ENCODE measurements around the gene ABLIM2. TPM values are rescaled to one million over a fixed set of nuclear protein-coding genes. Genes with fewer than 3 reads are reported as not detected.

The ABLIM2 gene
- total RNA-seq, 3 donors from 2014 or later: 0.26 to 0.54 (median 0.30) TPM

- Mint-ChIP-seq H3K9me3 (no peaks in the 10 kb centered on the region), H3K27me3 (ENCODE audit: low read depth) (peaks cover 2% of the 10 kb centered on the region), H3K4me1 (ENCODE audit: low read depth) (no peaks in the 10 kb centered on the region), H3K4me3 (no peak overlapping the region), H3K36me3 (ENCODE audit: insufficient read depth) (no peaks in the 10 kb centered on the region)
- DNase-seq (no peak), ATAC-seq (no peak)
These were observed 35.2 kb downstream of the ABLIM2 start for GRCh38 chr4:8123389-8123788.

- H3K9me3 Mint-ChIP-seq: no peaks in the 10 kb centered on the region
- no peak overlapping the region for H3K4me3 Mint-ChIP-seq
- DNase-seq: no peak
- H3K27me3 Mint-ChIP-seq (ENCODE audit: low read depth): peaks cover 2% of the 10 kb centered on the region
- H3K4me1 Mint-ChIP-seq (ENCODE audit: low read depth): no peaks in the 10 kb centered on the region
- H3K36me3 Mint-ChIP-seq (ENCODE audit: insufficient read depth): no peaks in the 10 kb centered on the region
- ATAC-seq: no peak
These were observed 35.9 kb downstream of the ABLIM2 start for GRCh38 chr4:8122746-8123145.

- no peak for DNase-seq
These were observed 37.2 kb downstream of the ABLIM2 start for GRCh38 chr4:8121292-8122015.

DNA sequence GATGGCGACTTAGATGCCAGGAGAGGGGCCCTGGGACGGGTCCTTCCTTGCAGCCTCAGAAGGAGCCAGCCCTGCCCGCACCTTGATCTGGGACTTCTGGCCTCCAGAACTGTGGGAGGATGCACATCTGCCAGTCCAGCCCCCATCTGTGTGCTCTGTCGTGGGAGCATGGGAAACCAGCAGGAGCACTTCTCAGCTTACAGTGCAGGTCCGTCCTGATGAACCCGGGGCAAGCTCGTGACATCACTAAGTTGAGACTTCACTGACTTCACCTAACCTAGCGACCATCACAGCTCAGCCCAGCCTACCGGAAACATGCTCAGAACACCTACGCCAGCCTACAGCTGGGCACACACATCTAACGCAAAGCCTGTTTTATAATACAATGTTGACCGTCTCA is 38.1 kb downstream of the ABLIM2 start:
- no peak overlapping the region for H3K4me3 Mint-ChIP-seq
- peaks cover 2% of the 10 kb centered on the region for H3K27me3 Mint-ChIP-seq (ENCODE audit: low read depth)
- H3K36me3 Mint-ChIP-seq (ENCODE audit: insufficient read depth): no peaks in the 10 kb centered on the region
- DNase-seq (no peak), ATAC-seq (no peak)
- H3K9me3 Mint-ChIP-seq: no peaks in the 10 kb centered on the region
- peaks cover 7% of the 10 kb centered on the region for H3K4me1 Mint-ChIP-seq (ENCODE audit: low read depth)

More at GRCh38 chr4:8121292-8122015, 37.2 kb downstream of the ABLIM2 start:
- H3K4me1 Mint-ChIP-seq (ENCODE audit: low read depth): peaks cover 5% of the 10 kb centered on the region
- no peaks in the 10 kb centered on the region for H3K9me3 Mint-ChIP-seq
- peaks cover 2% of the 10 kb centered on the region for H3K27me3 Mint-ChIP-seq (ENCODE audit: low read depth)
- no peak overlapping the region for H3K4me3 Mint-ChIP-seq
- ATAC-seq: no peak
- H3K36me3 Mint-ChIP-seq (ENCODE audit: insufficient read depth): no peaks in the 10 kb centered on the region

DNA sequence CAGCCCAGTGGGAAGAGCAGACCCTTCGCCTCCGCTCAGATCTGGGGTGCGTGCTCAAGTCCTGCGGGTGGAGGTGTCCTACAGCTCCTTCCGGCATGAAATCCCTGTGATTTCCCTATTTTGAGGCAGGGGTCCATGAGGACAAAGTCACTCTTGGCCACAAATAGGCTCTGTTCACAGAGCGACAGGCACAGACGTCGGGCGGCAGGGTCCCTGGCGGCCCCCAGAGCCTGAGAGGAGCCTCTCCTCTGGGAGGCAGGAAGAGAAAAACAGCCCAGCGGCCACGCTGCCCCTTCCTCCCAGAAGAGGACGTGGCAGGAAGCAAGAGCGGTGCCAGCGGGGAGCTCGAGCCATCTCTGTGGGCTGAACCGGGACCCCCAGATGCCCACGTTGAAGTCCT is 38.7 kb downstream of the ABLIM2 start:
- Mint-ChIP-seq H3K4me1 (ENCODE audit: low read depth) (peaks cover 7% of the 10 kb centered on the region), H3K27me3 (ENCODE audit: low read depth) (peaks cover 2% of the 10 kb centered on the region), H3K9me3 (no peaks in the 10 kb centered on the region), H3K36me3 (ENCODE audit: insufficient read depth) (no peaks in the 10 kb centered on the region), H3K4me3 (no peak overlapping the region)
- DNase-seq (no peak), ATAC-seq (no peak)

DNA sequence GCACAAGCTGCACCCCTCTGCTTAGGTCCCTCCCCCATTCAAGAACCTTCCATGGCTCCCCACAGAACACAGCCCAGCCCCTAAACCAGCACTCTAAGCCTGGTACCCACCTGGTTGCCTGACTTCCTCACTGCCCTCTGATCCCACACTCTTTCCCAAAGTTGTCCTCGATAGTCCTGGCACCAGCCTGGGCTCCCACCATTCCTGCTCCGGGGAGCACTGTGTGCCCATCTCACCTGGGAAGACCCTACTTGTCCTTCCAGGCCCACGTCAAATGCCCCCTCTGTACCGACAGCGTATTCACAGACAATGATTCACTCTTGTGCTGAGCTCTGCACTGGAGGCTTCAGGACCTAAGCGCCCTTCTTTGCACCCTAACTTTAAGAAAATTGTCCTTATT is 40.1 kb downstream of the ABLIM2 start:
- Mint-ChIP-seq H3K4me1 (ENCODE audit: low read depth) (peaks cover 7% of the 10 kb centered on the region), H3K27me3 (ENCODE audit: low read depth) (peaks cover 2% of the 10 kb centered on the region), H3K36me3 (ENCODE audit: insufficient read depth) (no peaks in the 10 kb centered on the region), H3K4me3 (no peak overlapping the region), H3K9me3 (no peaks in the 10 kb centered on the region)
- no peak for DNase-seq
- no peak for ATAC-seq

GRCh38 chr4:8118035-8118434 is 40.6 kb downstream of the ABLIM2 start:
- ATAC-seq (no peak), DNase-seq (no peak)
- H3K4me3 Mint-ChIP-seq: no peak overlapping the region
- no peaks in the 10 kb centered on the region for H3K36me3 Mint-ChIP-seq (ENCODE audit: insufficient read depth)
- H3K27me3 Mint-ChIP-seq (ENCODE audit: low read depth): no peaks in the 10 kb centered on the region
- H3K9me3 Mint-ChIP-seq: no peaks in the 10 kb centered on the region
- peaks cover 7% of the 10 kb centered on the region for H3K4me1 Mint-ChIP-seq (ENCODE audit: low read depth)

DNA sequence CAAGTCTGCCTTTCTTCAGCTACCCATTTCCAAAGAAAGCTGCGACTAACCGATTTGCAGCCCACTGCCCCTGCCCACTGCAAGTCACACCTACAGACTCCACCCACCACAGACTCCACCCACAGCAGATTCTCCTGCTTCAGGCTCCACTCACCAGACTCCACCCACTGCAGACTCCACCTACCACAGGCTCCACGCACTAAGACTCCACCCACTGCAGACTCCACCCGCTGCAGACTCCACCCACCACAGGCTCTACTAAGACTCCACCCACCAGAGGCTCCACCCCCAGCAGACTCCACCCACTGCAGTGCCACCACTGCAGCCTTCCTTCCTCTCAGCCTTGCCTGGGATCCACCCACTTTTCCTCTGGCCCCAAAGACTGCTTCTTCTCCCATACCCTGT is 41.3 kb downstream of the ABLIM2 start:
- ATAC-seq (peak; percentile 41 to 63), DNase-seq (no peak)
- H3K4me1 Mint-ChIP-seq (ENCODE audit: low read depth): peaks cover 7% of the 10 kb centered on the region
- no peaks in the 10 kb centered on the region for H3K36me3 Mint-ChIP-seq (ENCODE audit: insufficient read depth)
- no peaks in the 10 kb centered on the region for H3K27me3 Mint-ChIP-seq (ENCODE audit: low read depth)
- no peak overlapping the region for H3K4me3 Mint-ChIP-seq
- H3K9me3 Mint-ChIP-seq: no peaks in the 10 kb centered on the region

DNA sequence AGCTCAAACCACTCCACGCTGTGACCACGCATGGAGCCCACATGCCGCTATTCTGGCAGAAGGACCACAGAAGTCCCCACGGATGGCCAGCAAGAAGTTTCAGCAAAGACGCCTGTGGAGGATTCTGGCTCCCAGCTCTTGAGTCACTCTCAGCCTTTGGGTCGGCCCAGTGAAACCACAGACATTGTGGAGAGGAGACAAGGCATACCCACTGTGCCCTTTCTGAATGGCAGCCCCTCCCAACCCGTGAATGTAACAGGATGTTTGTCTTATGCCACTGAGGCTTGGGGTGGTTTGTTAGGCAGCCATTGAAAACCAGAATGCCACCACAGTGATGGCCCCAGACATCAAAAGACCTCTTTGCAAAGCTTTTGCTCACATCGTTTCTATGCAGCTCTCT is 42.7 kb downstream of the ABLIM2 start:
- Mint-ChIP-seq H3K4me1 (ENCODE audit: low read depth) (peaks cover 7% of the 10 kb centered on the region), H3K27me3 (ENCODE audit: low read depth) (no peaks in the 10 kb centered on the region), H3K4me3 (no peak overlapping the region), H3K36me3 (ENCODE audit: insufficient read depth) (no peaks in the 10 kb centered on the region), H3K9me3 (no peaks in the 10 kb centered on the region)
- ATAC-seq: no peak
- no peak for DNase-seq

DNA sequence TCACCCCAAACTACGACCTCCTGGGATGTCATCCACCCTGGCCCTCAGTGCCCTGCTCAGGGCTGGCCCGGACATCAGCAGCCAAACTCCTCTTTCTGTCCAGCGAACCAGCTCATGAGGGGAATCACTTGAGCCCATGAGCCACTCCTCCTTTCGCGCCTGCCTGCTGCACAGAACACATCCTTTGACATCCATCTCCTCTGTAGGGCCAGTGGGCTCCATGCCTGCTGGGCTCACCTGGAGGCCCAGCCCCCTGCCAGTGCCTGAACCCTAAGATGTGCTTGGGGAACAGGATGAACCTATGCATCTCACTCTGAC is 43.5 kb downstream of the ABLIM2 start:
- H3K36me3 Mint-ChIP-seq (ENCODE audit: insufficient read depth): no peaks in the 10 kb centered on the region
- no peak overlapping the region for H3K4me3 Mint-ChIP-seq
- H3K9me3 Mint-ChIP-seq: no peaks in the 10 kb centered on the region
- no peaks in the 10 kb centered on the region for H3K27me3 Mint-ChIP-seq (ENCODE audit: low read depth)
- DNase-seq (no peak), ATAC-seq (no peak)
- H3K4me1 Mint-ChIP-seq (ENCODE audit: low read depth): peaks cover 7% of the 10 kb centered on the region

DNA sequence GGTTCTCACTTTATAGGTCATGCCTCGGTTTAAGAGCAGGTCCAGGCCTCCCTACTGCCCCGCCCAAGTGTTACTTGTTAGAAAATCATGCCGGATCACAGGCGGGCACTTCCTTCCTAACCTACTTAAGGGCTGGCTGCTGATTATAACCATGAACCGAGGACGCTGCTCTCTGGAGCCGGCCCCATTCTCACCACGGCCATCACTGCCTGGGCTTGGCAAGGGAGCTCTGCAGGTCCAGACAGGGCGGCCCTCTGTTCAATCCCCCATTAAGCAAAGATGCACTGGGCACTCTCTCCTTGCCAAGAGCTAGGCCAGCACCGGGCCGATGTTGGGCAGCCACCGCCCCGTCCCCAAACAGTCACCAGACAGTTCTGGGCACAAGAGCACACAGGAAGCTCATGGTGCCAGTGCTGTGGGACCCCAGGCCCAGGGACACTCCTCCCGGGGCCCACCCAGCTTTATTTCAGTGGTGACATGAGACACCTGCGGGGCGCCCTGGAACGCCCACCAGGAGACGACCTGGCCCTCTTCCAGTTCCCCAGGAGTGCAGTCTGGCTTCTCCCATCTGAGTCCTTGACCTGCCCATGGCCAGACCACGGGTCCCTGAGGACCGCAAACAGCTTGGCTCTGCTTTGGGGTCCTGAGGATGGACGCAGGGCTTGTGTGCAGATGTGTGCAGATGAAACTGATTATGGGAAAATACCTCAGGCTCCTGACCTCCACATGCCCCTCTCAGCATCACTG is 44.0 kb downstream of the ABLIM2 start:
- Mint-ChIP-seq H3K9me3 (no peaks in the 10 kb centered on the region), H3K36me3 (ENCODE audit: insufficient read depth) (no peaks in the 10 kb centered on the region), H3K4me3 (no peak overlapping the region), H3K4me1 (ENCODE audit: low read depth) (peaks cover 7% of the 10 kb centered on the region), H3K27me3 (ENCODE audit: low read depth) (no peaks in the 10 kb centered on the region)
- ATAC-seq (no peak), DNase-seq (no peak)

GRCh38 chr4:8113611-8114377 is 44.8 kb downstream of the ABLIM2 start:
- Mint-ChIP-seq H3K27me3 (ENCODE audit: low read depth) (no peaks in the 10 kb centered on the region), H3K4me1 (ENCODE audit: low read depth) (peaks cover 7% of the 10 kb centered on the region)

GRCh38 chr4:8112672-8113071 is 45.9 kb downstream of the ABLIM2 start:
- no peak for DNase-seq

More at GRCh38 chr4:8113611-8114377, 44.8 kb downstream of the ABLIM2 start:
- no peak for DNase-seq
- no peak overlapping the region for H3K4me3 Mint-ChIP-seq
- H3K36me3 Mint-ChIP-seq (ENCODE audit: insufficient read depth): no peaks in the 10 kb centered on the region
- H3K9me3 Mint-ChIP-seq: no peaks in the 10 kb centered on the region
- no peak for ATAC-seq

DNA sequence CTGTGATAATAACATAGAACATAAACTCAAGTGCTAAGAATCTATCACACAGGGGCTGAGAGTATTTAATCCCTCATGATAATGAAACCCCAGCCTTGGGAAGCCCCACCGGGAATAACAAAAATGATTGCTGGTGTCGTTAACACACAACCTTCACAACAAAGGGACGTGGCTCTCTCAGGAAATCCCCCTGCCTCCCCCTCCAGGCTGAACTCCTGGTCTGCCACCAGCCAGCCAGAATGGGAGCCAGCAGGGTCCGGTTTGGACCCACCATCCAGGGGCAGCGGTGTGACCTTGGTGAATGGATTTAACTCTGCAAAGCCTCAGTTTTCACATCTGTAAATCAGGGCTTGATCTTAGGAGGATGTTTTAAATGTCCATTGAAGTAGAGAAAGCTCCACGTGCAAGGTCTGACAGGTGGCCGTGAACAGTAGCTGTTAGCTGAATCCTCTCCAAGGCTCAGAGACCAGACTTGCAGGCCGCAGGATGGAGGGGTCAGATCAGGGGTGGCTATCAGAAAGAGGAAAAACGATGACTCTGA is 46.5 kb downstream of the ABLIM2 start:
- Mint-ChIP-seq H3K9me3 (no peaks in the 10 kb centered on the region), H3K4me1 (ENCODE audit: low read depth) (peaks cover 4% of the 10 kb centered on the region), H3K36me3 (ENCODE audit: insufficient read depth) (no peaks in the 10 kb centered on the region), H3K27me3 (ENCODE audit: low read depth) (no peaks in the 10 kb centered on the region), H3K4me3 (no peak overlapping the region)
- DNase-seq (no peak), ATAC-seq (no peak)

More at GRCh38 chr4:8112672-8113071, 45.9 kb downstream of the ABLIM2 start:
- Mint-ChIP-seq H3K36me3 (ENCODE audit: insufficient read depth) (no peaks in the 10 kb centered on the region), H3K27me3 (ENCODE audit: low read depth) (no peaks in the 10 kb centered on the region), H3K4me3 (no peak overlapping the region), H3K4me1 (ENCODE audit: low read depth) (peaks cover 7% of the 10 kb centered on the region), H3K9me3 (no peaks in the 10 kb centered on the region)
- no peak for ATAC-seq
